ENCODE measurements around the gene NDUFS4. TPM values are rescaled to one million over a fixed set of nuclear protein-coding genes. Genes with fewer than 3 reads are reported as not detected.

NDUFS4 gene
- total RNA-seq, 1 donor from 2014 or later: 54.6 TPM

- H3K9me3 ChIP-seq: no peaks in the 10 kb centered on the region
- H3K27me3 ChIP-seq (ENCODE audit: low read depth): no peaks in the 10 kb centered on the region
- no peaks in the 10 kb centered on the region for H3K36me3 ChIP-seq
- no peaks in the 10 kb centered on the region for H3K4me1 ChIP-seq
- DNase-seq: no peak
- no peak overlapping the region for H3K27ac ChIP-seq
- intact Hi-C loops (cut with DNase I): no loop called here
- TF ChIP-seq CTCF (IDR thresholded peaks at IDR 0.05): no peak
- ATAC-seq: no peak
- no peak overlapping the region for H3K4me3 ChIP-seq
Observed at GRCh38 chr5:53616939-53617549, 56.6 kb downstream of the NDUFS4 start.

- intact Hi-C loops (cut with DNase I): no loop called here
- TF ChIP-seq CTCF (IDR thresholded peaks at IDR 0.05): no peak
- no peak for DNase-seq
- H3K4me1 ChIP-seq: no peaks in the 10 kb centered on the region
- no peak overlapping the region for H3K4me3 ChIP-seq
- H3K27ac ChIP-seq: no peak overlapping the region
- peaks cover 3% of the 10 kb centered on the region for H3K9me3 ChIP-seq
- no peaks in the 10 kb centered on the region for H3K27me3 ChIP-seq (ENCODE audit: low read depth)
- peaks cover 6% of the 10 kb centered on the region for H3K36me3 ChIP-seq
- ATAC-seq: no peak
Observed at GRCh38 chr5:53631251-53631650, 70.8 kb downstream of the NDUFS4 start.

DNA sequence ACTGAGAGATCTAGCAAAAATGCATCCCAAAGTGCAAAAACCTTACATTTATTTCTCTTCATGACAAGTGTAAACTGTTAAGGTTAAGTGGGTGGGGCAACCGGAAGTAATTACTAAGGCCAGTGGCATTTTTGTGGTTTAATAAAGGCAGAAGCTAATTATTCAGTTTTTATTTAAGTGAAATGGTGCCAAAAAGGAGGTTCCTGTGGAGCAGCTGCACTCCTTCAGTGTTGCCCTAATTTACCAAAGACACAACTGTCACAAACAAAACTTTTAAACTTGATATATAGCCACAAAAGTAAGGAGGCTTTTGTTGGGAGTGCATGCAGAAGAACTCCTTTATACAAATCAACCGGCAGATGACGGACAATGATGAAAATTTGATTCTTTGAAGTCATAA, 81.6 kb downstream of the NDUFS4 start:
- no peak for ATAC-seq

GRCh38 chr5:53643445-53643844, 83.0 kb downstream of the NDUFS4 start:
- no peak for DNase-seq
- intact Hi-C loops (cut with DNase I): no loop called here
- no peaks in the 10 kb centered on the region for H3K4me1 ChIP-seq
- ATAC-seq: peak; percentile 84 to 94
- no peak overlapping the region for H3K27ac ChIP-seq
- no peak for TF ChIP-seq CTCF (IDR thresholded peaks at IDR 0.05)
- H3K9me3 ChIP-seq: no peaks in the 10 kb centered on the region
- no peak overlapping the region for H3K4me3 ChIP-seq
- H3K27me3 ChIP-seq (ENCODE audit: low read depth): no peaks in the 10 kb centered on the region
- peaks cover 7% of the 10 kb centered on the region for H3K36me3 ChIP-seq

More for the DNA sequence above, 81.6 kb downstream of the NDUFS4 start:
- TF ChIP-seq CTCF (IDR thresholded peaks at IDR 0.05): no peak
- H3K4me3 ChIP-seq: no peak overlapping the region
- H3K27me3 ChIP-seq (ENCODE audit: low read depth): no peaks in the 10 kb centered on the region
- H3K4me1 ChIP-seq: no peaks in the 10 kb centered on the region
- H3K27ac ChIP-seq: no peak overlapping the region
- intact Hi-C loops (cut with DNase I): no loop called here
- H3K9me3 ChIP-seq: no peaks in the 10 kb centered on the region
- peaks cover 7% of the 10 kb centered on the region for H3K36me3 ChIP-seq
- DNase-seq: no peak

- H3K4me1 ChIP-seq: no peaks in the 10 kb centered on the region
- TF ChIP-seq CTCF (IDR thresholded peaks at IDR 0.05): no peak
Observed at GRCh38 chr5:53645078-53645477, 84.6 kb downstream of the NDUFS4 start.

More at GRCh38 chr5:53645078-53645477, 84.6 kb downstream of the NDUFS4 start:
- DNase-seq: no peak
- no peaks in the 10 kb centered on the region for H3K27me3 ChIP-seq (ENCODE audit: low read depth)
- H3K4me3 ChIP-seq: no peak overlapping the region
- H3K27ac ChIP-seq: no peak overlapping the region
- ATAC-seq: no peak
- H3K9me3 ChIP-seq: no peaks in the 10 kb centered on the region
- peaks cover 7% of the 10 kb centered on the region for H3K36me3 ChIP-seq
- intact Hi-C loops (cut with DNase I): no loop called here

All from lower lobe of right lung (tissue), 2 donors.